ENCODE results near the gene KIN.
A peak's percentile ranks its signal among the peaks of the same experiment; 100 is the strongest.

The KIN gene

GRCh38 chr10:7826971-7827370, 39.2 kb upstream of the KIN start:
- H3K36me3 ChIP-seq (ENCODE audit: insufficient read depth, low read length): peaks cover 26% of the 10 kb centered on the region; the same call in 1 of the 2 replicates
- peaks cover 4% of the 10 kb centered on the region for H3K4me1 ChIP-seq (ENCODE audit: insufficient read depth, low read length, poor library complexity, severe bottlenecking)
- H2AFZ ChIP-seq (ENCODE audit: low read length): no peak overlapping the region
- TF ChIP-seq EZH2phosphoT487 (IDR thresholded peaks at IDR 0.05; ENCODE audit: borderline replicate concordance): no peak
- peak; percentile 33; the same call in 1 of the 2 replicates for TF ChIP-seq CTCF (conservative IDR thresholded peaks at IDR 0.05; ENCODE audit: low read length)
- no peaks in the 10 kb centered on the region for H4K20me1 ChIP-seq (ENCODE audit: insufficient read depth, low read length, poor library complexity, severe bottlenecking)
- no peaks in the 10 kb centered on the region for H3K9me3 ChIP-seq (ENCODE audit: insufficient read depth, low read depth, low read length)
- no peak overlapping the region for H3K9ac ChIP-seq (ENCODE audit: low read depth, low read length, poor library complexity, severe bottlenecking)
- H3F3A ChIP-seq (ENCODE audit: low read depth): no peaks in the 10 kb centered on the region
- no peak overlapping the region for H3K4me2 ChIP-seq (ENCODE audit: low read depth, low read length, poor library complexity, severe bottlenecking)
- H3K79me2 ChIP-seq (ENCODE audit: insufficient read depth, low read length): peaks cover 48% of the 10 kb centered on the region
- H3K9me2 ChIP-seq (replicated peaks; ENCODE audit: low read depth, low read length): no peaks in the 10 kb centered on the region
- H3K27me3 ChIP-seq (ENCODE audit: insufficient read depth, low read length, poor library complexity, severe bottlenecking): no peaks in the 10 kb centered on the region
- no peak overlapping the region for H3K4me3 ChIP-seq (ENCODE audit: low read length, poor library complexity, severe bottlenecking)

- peaks cover 29% of the 10 kb centered on the region for H3K4me1 ChIP-seq (ENCODE audit: insufficient read depth, low read length, poor library complexity, severe bottlenecking)
- no peak overlapping the region for H2AFZ ChIP-seq (ENCODE audit: low read length)
- no peak overlapping the region for H3K4me3 ChIP-seq (ENCODE audit: low read length, poor library complexity, severe bottlenecking)
- TF ChIP-seq EZH2phosphoT487 (IDR thresholded peaks at IDR 0.05; ENCODE audit: borderline replicate concordance) (no peak), CTCF (conservative IDR thresholded peaks at IDR 0.05; ENCODE audit: low read length) (no peak)
- H3K36me3 ChIP-seq (ENCODE audit: insufficient read depth, low read length): peaks cover 26% of the 10 kb centered on the region; the same call in 1 of the 2 replicates
- no peaks in the 10 kb centered on the region for H3F3A ChIP-seq (ENCODE audit: low read depth)
- no peak overlapping the region for H3K4me2 ChIP-seq (ENCODE audit: low read depth, low read length, poor library complexity, severe bottlenecking)
- peaks cover 63% of the 10 kb centered on the region for H3K79me2 ChIP-seq (ENCODE audit: insufficient read depth, low read length)
- H3K9ac ChIP-seq (ENCODE audit: low read depth, low read length, poor library complexity, severe bottlenecking): no peak overlapping the region
- H3K9me3 ChIP-seq (ENCODE audit: insufficient read depth, low read depth, low read length): no peaks in the 10 kb centered on the region
- H3K9me2 ChIP-seq (replicated peaks; ENCODE audit: low read depth, low read length): no peaks in the 10 kb centered on the region
- no peaks in the 10 kb centered on the region for H3K27me3 ChIP-seq (ENCODE audit: insufficient read depth, low read length, poor library complexity, severe bottlenecking)
- peaks cover 8% of the 10 kb centered on the region for H4K20me1 ChIP-seq (ENCODE audit: insufficient read depth, low read length, poor library complexity, severe bottlenecking)
Observed at GRCh38 chr10:7824251-7824650, 36.5 kb upstream of the KIN start.

GRCh38 chr10:7819121-7819460, 31.3 kb upstream of the KIN start:
- H3K36me3 ChIP-seq (ENCODE audit: insufficient read depth, low read length): no peaks in the 10 kb centered on the region
- H3K79me2 ChIP-seq (ENCODE audit: insufficient read depth, low read length): peaks cover 44% of the 10 kb centered on the region
- H3K4me2 ChIP-seq (ENCODE audit: low read depth, low read length, poor library complexity, severe bottlenecking): peak overlapping the region; percentile 94
- peak overlapping the region; percentile 96 for H3K4me3 ChIP-seq (ENCODE audit: low read length, poor library complexity, severe bottlenecking)
- H3K9ac ChIP-seq (ENCODE audit: low read depth, low read length, poor library complexity, severe bottlenecking): peak overlapping the region; percentile 80
- no peak for TF ChIP-seq EZH2phosphoT487 (IDR thresholded peaks at IDR 0.05; ENCODE audit: borderline replicate concordance)
- peak; percentile 43 for TF ChIP-seq CTCF (conservative IDR thresholded peaks at IDR 0.05; ENCODE audit: low read length)
- peaks cover 27% of the 10 kb centered on the region for H3K4me1 ChIP-seq (ENCODE audit: insufficient read depth, low read length, poor library complexity, severe bottlenecking)
- peaks cover 13% of the 10 kb centered on the region for H3K27me3 ChIP-seq (ENCODE audit: insufficient read depth, low read length, poor library complexity, severe bottlenecking)
- peaks cover 9% of the 10 kb centered on the region for H4K20me1 ChIP-seq (ENCODE audit: insufficient read depth, low read length, poor library complexity, severe bottlenecking)
- H2AFZ ChIP-seq (ENCODE audit: low read length): peak overlapping the region; percentile 91
- H3F3A ChIP-seq (ENCODE audit: low read depth): no peaks in the 10 kb centered on the region
- no peaks in the 10 kb centered on the region for H3K9me2 ChIP-seq (replicated peaks; ENCODE audit: low read depth, low read length)
- no peaks in the 10 kb centered on the region for H3K9me3 ChIP-seq (ENCODE audit: insufficient read depth, low read depth, low read length)

All from Loucy (cell line).